HCT116 (cell line): ENCODE measurements around the gene NARF. TPM values are rescaled to one million over a fixed set of nuclear protein-coding genes. Genes with fewer than 3 reads are reported as not detected.

Source experiments
- ATAC-seq: fragments of 200-7000 bp; cut with Tn5 transposase; 2 replicates; pipeline ENCODE4 v1.9.1; 2020; ENCODE audit warnings: mild to moderate bottlenecking, moderate library complexity
- BruUV-seq: library from RNA; stranded (reverse); fragments of 400-500 nt; replicated peaks from 2 replicates; lab custom pipeline; 2021; lab: Mats Ljungman, UMichigan
- CTCF ChIA-PET: fragments of 300-600 bp; sonication (Branson Sonifier 250); formaldehyde crosslinking; loops from one replicate; lab custom pipeline; 2021; ENCODE audit warnings: antibody characterized with exemption; lab: Charles Lee
- POLR2A ChIA-PET: fragments of 300-600, 350-600 bp; sonication (Branson Sonifier 250); formaldehyde crosslinking; loops from one replicate; lab custom pipeline; 2021; ENCODE audit warnings: antibody characterized with exemption; lab: Charles Lee
- RAD21 ChIA-PET, 2 experiments: fragments of 300-600 bp; sonication (Branson Sonifier 250); formaldehyde crosslinking; loops; one replicate each; lab custom pipeline; 2023; ENCODE audit warnings: low total read pairs in 2 of 2; ENCODE audit not compliant: uncharacterized antibody in 2 of 2, unreplicated experiment in 2 of 2, low non-redundant PET in 1 of 2; lab: Charles Lee
- DNase-seq: peaks from one replicate; pipeline ENCODE4 v3.0.0-alpha.2; 2010; ENCODE audit warnings: low read depth, low spot score
- H2AFZ ChIP-seq: fragments of 200-600 bp; shearing (Covaris generic), sonication (generic); 2 replicates; pipeline ENCODE4 v1.6.1; 2017; ENCODE audit warnings: low read depth, mixed run types, mixed read lengths, antibody characterized with exemption, low read length; ENCODE audit not compliant: poor library complexity, severe bottlenecking
- H3K27ac ChIP-seq: 2 replicates; pipeline ENCODE4 v1.5.1; 2012; ENCODE audit warnings: low read depth, low read length
- H3K27me3 ChIP-seq: fragments of 200-600 bp; sonication (generic); 2 replicates; pipeline ENCODE4 v1.6.1; 2016; ENCODE audit warnings: mixed run types, low read length, mixed read lengths; ENCODE audit not compliant: insufficient read depth
- H3K36me3 ChIP-seq, 2 experiments: fragments of 200-500 bp in 1 of 2; fragments of 200-600 bp in 1 of 2; sonication (Bioruptor generic) in 1 of 2; sonication (generic) in 1 of 2; 2 replicates each; pipeline versions ENCODE4 v1.5.1 to v1.6.1; 2014 to 2016; ENCODE audit warnings: low read length in 2 of 2, inconsistent platforms in 1 of 2, mixed read lengths in 1 of 2, mixed run types in 1 of 2; ENCODE audit not compliant: insufficient read depth in 2 of 2, control insufficient read depth in 1 of 2
- H3K4me1 ChIP-seq, 2 experiments: fragments of 200-600 bp in 1 of 2; sonication (generic) in 1 of 2; 2 replicates each; pipeline versions ENCODE4 v1.5.1 to v1.6.1; 2012 to 2017; ENCODE audit warnings: low read length in 2 of 2, inconsistent platforms in 1 of 2, mild to moderate bottlenecking in 1 of 2, mixed read lengths in 1 of 2, mixed run types in 1 of 2, moderate library complexity in 1 of 2; ENCODE audit not compliant: insufficient read depth in 2 of 2, control insufficient read depth in 1 of 2
- H3K4me2 ChIP-seq: fragments of 200-600 bp; sonication (generic); 2 replicates; pipeline ENCODE4 v1.6.1; 2017; ENCODE audit warnings: mixed run types, low read length, mixed read lengths
- H3K4me3 ChIP-seq, 2 experiments: fragments of 200-600 bp in 1 of 2; sonication (generic) in 1 of 2; replicated peaks in 1 of 2; 2 replicates each; pipeline ENCODE4 v1.5.1; 2011 to 2016; ENCODE audit warnings: low read length in 2 of 2, control low read depth in 1 of 2, low read depth in 1 of 2, mild to moderate bottlenecking in 1 of 2, mixed read lengths in 1 of 2, mixed run types in 1 of 2
- H3K79me2 ChIP-seq: fragments of 200-600 bp; sonication (generic); 2 replicates; pipeline ENCODE4 v1.6.1; 2017; ENCODE audit warnings: mild to moderate bottlenecking, mixed run types, low read length, moderate library complexity, mixed read lengths; ENCODE audit not compliant: insufficient read depth
- H3K9ac ChIP-seq: fragments of 200-600 bp; sonication (generic); 2 replicates; pipeline ENCODE4 v1.6.1; 2016; ENCODE audit warnings: low read length, mixed read lengths
- H3K9me2 ChIP-seq: fragments of 200-600 bp; sonication (generic), shearing (Covaris generic); 2 replicates; pipeline ENCODE4 v1.6.1; 2017; ENCODE audit warnings: mixed run types, mild to moderate bottlenecking, moderate library complexity; ENCODE audit not compliant: insufficient read depth
- H3K9me3 ChIP-seq, 2 experiments: fragments of 200-500 bp in 1 of 2; fragments of 200-600 bp in 1 of 2; sonication (Bioruptor generic) in 1 of 2; sonication (generic) in 1 of 2; 2 replicates each; pipeline ENCODE4 v1.6.1; 2014 to 2017; ENCODE audit warnings: low read length in 2 of 2, mixed read lengths in 2 of 2, inconsistent platforms in 1 of 2, low read depth in 1 of 2, mild to moderate bottlenecking in 1 of 2, mixed run types in 1 of 2, moderate library complexity in 1 of 2; ENCODE audit not compliant: control insufficient read depth in 1 of 2, insufficient read depth in 1 of 2
- H4K20me1 ChIP-seq: fragments of 200-600 bp; sonication (generic), shearing (Covaris generic); 2 replicates; pipeline ENCODE4 v1.6.1; 2017; ENCODE audit warnings: mixed run types, mild to moderate bottlenecking, moderate library complexity; ENCODE audit not compliant: insufficient read depth
- CEBPB ChIP-seq: IDR thresholded peaks from 2 replicates; pipeline ENCODE4 v1.6.1; 2012; ENCODE audit warnings: low read depth
- EGR1 ChIP-seq: IDR thresholded peaks from 2 replicates; pipeline ENCODE4 v1.6.1; 2012; ENCODE audit warnings: low read depth
- ELF1 ChIP-seq: IDR thresholded peaks from 2 replicates; pipeline ENCODE4 v1.6.1; 2012; ENCODE audit warnings: low read depth, borderline replicate concordance
- EZH2 ChIP-seq: fragments of 200-600 bp; sonication (generic); IDR thresholded peaks from 2 replicates; pipeline ENCODE4 v1.6.1; 2017; ENCODE audit warnings: antibody characterized with exemption, mixed run types
- FOSL1 ChIP-seq: IDR thresholded peaks from 2 replicates; pipeline ENCODE4 v1.6.1; 2012; ENCODE audit warnings: low read depth
- JUND ChIP-seq: IDR thresholded peaks from 2 replicates; pipeline ENCODE4 v1.6.1; 2012
- POLR2AphosphoS5 ChIP-seq: IDR thresholded peaks from 2 replicates; pipeline ENCODE4 v1.6.1; 2011; ENCODE audit warnings: mild to moderate bottlenecking, low read depth, low read length, moderate library complexity
- RAD21 ChIP-seq: IDR thresholded peaks from 2 replicates; pipeline ENCODE4 v1.6.1; 2012; ENCODE audit warnings: low read depth, mild to moderate bottlenecking
- SP1 ChIP-seq: IDR thresholded peaks from 2 replicates; pipeline ENCODE4 v1.6.1; 2012; ENCODE audit warnings: low read depth
- TCF7L2 ChIP-seq: IDR thresholded peaks from 2 replicates; pipeline ENCODE4 v1.7.0; 2011; ENCODE audit warnings: borderline replicate concordance, inconsistent platforms; ENCODE audit not compliant: insufficient read depth, insufficient read length; ENCODE audit errors: extremely low read depth
- intact Hi-C: fragments of 100-400 bp; cut with micrococcal nuclease; formaldehyde crosslinking; loops from 2 replicates; pipeline ENCODE4 v1.10.0; 2022
- total RNA-seq: library from RNA; stranded (reverse); gene quantifications from one replicate; pipeline ENCODE4 v1.2.1, GENCODE V29; 2021; ENCODE audit not compliant: unreplicated experiment
- TF ChIP-seq, protein P1 (sequence below): IDR thresholded peaks from 2 replicates; pipeline ENCODE4 v1.6.1; 2012; ENCODE audit warnings: low read depth
- TF ChIP-seq, protein P2 (sequence below): IDR thresholded peaks from 2 replicates; pipeline ENCODE4 v1.6.1; 2012

Gene NARF
- total RNA-seq, 1 experiment from 2014 or later = 91.8 TPM

DNA sequence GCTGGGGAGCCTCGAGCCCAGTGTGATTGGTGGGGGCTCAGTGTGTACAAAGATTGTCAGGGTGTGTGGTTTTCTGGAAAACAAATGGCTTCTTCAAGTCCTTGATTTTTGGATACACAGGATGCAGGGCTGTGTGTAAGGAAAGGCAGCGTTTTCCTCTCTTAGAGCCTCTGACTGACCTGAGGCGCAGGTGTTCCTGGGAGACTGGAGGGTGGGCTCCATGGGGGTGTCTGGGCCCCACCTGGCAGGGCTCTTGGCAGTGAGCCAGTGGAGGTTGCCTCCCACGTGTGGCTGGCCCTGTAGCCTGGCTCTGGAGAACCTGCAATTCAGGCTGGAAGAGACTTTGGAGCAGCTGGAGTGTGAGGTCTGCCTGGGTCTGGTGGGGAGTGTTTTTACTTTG, 66.0 kb downstream of the NARF start:
- DNase-seq (no peak), ATAC-seq (no peak)
- no peaks in the 10 kb centered on the region for H3K9me2 ChIP-seq
- H3K4me1 ChIP-seq = peaks cover 16 to 60% of the 10 kb centered on the region in 2 experiments
- no peaks in the 10 kb centered on the region; a peak in 1 of 4 replicates for H3K36me3 ChIP-seq
- no peak overlapping the region for H3K9ac ChIP-seq
- POLR2A ChIA-PET = no interaction called here
- TF ChIP-seq ELF1 (no peak), JUND (no peak), EGR1 (no peak), FOSL1 (no peak), EZH2 (no peak), SP1 (no peak), TCF7L2 (no peak), RAD21 (no peak), CEBPB (no peak), POLR2AphosphoS5 (no peak)
- TF ChIP-seq, protein P1, sequence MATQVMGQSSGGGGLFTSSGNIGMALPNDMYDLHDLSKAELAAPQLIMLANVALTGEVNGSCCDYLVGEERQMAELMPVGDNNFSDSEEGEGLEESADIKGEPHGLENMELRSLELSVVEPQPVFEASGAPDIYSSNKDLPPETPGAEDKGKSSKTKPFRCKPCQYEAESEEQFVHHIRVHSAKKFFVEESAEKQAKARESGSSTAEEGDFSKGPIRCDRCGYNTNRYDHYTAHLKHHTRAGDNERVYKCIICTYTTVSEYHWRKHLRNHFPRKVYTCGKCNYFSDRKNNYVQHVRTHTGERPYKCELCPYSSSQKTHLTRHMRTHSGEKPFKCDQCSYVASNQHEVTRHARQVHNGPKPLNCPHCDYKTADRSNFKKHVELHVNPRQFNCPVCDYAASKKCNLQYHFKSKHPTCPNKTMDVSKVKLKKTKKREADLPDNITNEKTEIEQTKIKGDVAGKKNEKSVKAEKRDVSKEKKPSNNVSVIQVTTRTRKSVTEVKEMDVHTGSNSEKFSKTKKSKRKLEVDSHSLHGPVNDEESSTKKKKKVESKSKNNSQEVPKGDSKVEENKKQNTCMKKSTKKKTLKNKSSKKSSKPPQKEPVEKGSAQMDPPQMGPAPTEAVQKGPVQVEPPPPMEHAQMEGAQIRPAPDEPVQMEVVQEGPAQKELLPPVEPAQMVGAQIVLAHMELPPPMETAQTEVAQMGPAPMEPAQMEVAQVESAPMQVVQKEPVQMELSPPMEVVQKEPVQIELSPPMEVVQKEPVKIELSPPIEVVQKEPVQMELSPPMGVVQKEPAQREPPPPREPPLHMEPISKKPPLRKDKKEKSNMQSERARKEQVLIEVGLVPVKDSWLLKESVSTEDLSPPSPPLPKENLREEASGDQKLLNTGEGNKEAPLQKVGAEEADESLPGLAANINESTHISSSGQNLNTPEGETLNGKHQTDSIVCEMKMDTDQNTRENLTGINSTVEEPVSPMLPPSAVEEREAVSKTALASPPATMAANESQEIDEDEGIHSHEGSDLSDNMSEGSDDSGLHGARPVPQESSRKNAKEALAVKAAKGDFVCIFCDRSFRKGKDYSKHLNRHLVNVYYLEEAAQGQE = no peak
- TF ChIP-seq, protein P2, sequence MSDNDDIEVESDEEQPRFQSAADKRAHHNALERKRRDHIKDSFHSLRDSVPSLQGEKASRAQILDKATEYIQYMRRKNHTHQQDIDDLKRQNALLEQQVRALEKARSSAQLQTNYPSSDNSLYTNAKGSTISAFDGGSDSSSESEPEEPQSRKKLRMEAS = no peak
- peaks cover 54% of the 10 kb centered on the region; the same call in 1 of the 2 replicates for H4K20me1 ChIP-seq
- peaks cover 97% of the 10 kb centered on the region for H3K79me2 ChIP-seq
- BruUV-seq = no TSS peak
- H3K9me3 ChIP-seq = no peaks in the 10 kb centered on the region
- H3K27me3 ChIP-seq = no peaks in the 10 kb centered on the region
- intact Hi-C loops = no loop called here
- RAD21 ChIA-PET = no interaction called here
- no peak overlapping the region for H3K4me3 ChIP-seq
- H3K27ac ChIP-seq = no peak overlapping the region
- no peak overlapping the region for H2AFZ ChIP-seq
- CTCF ChIA-PET = interaction anchor here (1.3 kb wide), 1 partner anchor 16 kb away, joined by 3 read pairs; no protein-coding TSS in a partner anchor
- H3K4me2 ChIP-seq = no peak overlapping the region
